CMK (cell line): Measurements from ENCODE around the gene RGS19.

ENCODE experiments used
- DNase-seq: peaks from one replicate; pipeline ENCODE4 v3.0.0-alpha.2; 2010; ENCODE audit warnings: low read depth

Gene RGS19

GRCh38 chr20:64108731-64109681 is 29.7 kb upstream of the RGS19 start:
- no peak for DNase-seq

DNA sequence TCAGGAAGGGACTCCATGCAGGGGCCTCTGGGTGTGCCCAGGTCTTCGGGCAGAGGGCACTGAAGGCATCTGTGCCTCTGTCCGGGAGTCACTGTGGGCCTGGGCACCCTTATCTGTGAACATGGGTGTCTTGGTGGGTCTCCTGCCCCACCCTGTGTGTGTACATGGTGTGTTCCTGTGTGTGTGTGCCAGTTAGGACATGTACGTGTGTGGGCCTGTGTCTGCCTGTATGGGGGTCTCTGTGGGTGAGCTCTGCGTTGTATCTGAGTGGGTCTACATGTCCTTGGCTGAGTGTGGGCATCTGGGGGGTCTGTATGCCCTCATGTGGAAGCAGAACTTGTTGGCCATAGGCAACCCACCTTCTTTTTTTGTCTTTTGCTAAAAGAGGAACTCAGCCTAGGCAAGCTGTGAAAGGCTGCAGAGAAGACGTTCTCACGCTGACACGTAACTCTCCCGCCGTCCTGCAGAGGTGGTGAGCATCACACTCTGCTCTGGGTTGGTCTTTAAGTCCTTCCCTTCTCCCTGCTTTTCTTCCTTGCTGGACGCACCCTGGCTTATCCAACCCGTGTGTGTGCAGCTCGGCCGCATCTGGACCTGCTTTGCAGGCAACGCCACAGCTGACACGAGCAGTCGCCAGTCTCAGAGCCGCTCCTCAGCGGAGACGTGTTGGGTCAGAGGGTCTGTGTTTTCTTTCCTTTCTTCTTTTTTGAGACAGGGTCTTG is 28.6 kb upstream of the RGS19 start:
- DNase-seq, result no peak

GRCh38 chr20:64106981-64107735 is 27.8 kb upstream of the RGS19 start, which contains the start of gene NPBWR2:
TSS of gene NPBWR2 (minus strand) at chr20:64107565. CDS start at chr20:64106831, 734 bp downstream.
- no peak for DNase-seq

DNA sequence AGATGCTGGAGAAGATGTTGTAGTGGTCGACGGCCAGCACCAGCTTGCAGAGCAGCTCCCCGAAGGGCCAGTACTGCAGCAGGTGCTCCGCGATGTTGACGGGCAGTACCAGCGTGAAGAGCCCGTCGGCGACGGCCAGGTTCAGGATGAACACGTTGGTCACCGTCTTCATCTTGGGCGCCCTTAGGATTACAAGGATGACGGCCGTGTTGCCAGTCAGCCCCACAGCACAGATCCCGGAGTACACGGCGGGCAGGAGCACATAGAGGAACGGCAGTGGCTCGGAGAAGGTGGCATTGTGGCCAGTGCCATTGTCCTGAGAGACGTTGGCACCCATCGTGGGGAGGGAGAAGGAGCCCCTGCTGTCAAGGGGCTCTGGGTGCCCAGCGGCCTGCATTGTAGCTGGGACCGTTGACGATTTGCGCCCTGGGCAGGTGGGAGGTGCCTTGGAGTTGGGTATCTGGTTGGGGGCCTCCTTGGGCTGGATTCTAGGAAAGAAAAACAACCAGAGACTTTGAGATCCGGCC is 27.2 kb upstream of the RGS19 start:
- no peak for DNase-seq

GRCh38 chr20:64105846-64106434 is 26.6 kb upstream of the RGS19 start:
- no peak for DNase-seq

DNA sequence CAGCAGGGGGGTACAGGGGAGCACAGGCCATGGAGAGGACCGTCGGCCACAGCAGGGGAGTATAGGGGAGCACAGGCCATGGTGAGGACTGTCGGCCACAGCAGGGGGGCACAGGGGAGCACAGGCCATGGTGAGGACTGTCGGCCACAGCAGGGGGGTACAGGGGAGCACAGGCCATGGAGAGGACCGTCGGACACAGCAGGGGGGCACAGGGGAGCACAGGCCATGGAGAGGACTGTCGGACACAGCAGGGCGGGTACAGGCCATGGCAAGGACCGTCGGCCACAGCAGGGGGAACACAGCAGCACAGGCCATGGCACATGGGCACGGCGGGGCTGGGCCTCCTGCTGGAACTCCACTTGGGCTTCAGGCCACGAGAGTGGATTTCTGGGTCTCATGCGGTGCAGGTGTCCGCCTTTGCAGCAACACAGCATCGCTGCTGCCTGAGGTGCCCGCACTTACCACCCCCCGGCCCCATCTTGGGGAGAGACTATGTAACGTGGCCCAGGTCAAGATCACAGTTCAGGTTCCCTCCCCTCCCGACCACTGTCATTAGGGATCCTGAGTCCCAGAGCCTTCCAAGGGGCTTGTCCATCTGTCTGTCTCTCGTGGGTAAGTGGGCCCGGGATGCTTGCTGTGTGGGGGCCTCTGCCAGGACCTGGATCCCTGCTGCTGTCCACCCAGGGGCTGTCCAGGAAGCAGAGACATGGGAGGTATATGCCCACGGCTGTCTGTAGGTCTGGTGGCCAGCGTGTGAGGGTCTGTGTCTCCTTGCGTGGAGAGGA is 25.5 kb upstream of the RGS19 start:
- DNase-seq, result no peak

DNA sequence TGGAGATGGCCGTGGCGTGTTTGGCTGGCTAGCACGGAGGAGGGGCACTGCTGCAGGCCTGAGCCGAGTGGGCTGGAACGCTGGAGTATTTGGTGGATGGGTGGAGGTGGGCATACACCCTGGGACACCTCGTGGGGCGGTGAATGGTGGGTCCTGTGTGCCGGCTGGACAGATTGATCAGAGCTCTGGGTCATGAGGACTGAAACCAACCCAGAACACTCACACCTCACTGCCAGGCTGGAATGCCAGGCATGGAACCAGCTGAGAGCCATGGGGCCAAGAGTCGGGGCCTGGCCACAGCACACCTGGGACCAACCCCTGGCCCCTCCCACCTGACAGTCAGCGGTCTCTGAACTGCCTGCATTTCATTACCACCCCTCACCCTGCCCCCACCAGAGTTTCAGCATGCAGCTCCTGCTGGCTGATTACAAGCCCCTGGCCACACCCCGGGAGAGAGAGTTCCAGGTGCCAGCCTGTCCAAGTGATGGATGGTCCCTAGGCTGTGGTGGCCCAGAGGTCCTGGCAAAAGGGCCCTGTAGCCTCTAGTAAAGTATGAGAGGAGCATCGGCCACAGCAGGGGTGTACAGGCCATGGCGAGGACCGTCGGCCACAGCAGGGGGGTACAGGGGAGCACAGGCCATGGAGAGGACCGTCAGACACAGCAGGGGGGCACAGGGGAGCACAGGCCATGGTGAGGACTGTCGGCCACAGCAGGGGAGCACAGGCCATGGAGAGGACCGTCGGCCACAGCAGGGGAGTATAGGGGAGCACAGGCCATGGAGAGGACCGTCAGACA is 24.8 kb upstream of the RGS19 start:
- no peak for DNase-seq

DNA sequence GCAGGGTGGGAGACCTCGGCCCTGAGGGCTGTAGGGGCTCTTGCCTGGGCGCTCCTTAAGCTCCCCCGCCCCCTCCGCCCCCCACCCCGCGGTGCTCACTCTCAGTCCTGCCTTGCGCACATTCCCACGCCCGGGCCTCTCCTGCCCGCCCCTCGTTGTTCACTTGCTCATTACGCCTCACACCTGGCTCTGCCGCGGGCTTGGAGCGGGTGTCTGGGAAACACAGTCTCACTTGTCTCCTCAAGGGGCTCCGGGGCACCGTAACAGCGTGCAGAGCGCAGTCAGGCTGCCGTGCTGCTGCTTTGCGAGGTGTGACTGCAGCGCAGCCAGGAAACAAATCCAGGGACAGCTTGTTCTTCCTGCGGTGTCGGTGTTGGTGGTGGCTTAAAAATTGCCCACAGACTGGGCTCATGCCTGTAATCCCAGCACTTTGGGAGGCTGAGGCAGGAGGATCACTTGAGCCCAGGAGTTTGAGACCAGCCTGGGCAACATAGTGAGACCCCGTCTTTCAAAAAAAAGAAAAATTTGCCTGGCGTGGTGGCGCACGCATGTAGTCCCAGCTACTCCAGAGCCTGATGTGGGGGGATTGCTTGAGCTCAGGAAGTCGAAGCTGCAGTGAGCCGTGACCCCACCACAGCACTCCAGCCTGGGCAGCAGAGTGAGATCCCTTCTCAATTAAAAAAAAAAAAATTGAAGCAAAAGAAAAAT is 23.5 kb upstream of the RGS19 start:
- no peak for DNase-seq

- no peak for DNase-seq
Observed at GRCh38 chr20:64101731-64102621, 22.7 kb upstream of the RGS19 start.

- no peak for DNase-seq
Observed at GRCh38 chr20:64100946-64101688, 21.8 kb upstream of the RGS19 start.

DNA sequence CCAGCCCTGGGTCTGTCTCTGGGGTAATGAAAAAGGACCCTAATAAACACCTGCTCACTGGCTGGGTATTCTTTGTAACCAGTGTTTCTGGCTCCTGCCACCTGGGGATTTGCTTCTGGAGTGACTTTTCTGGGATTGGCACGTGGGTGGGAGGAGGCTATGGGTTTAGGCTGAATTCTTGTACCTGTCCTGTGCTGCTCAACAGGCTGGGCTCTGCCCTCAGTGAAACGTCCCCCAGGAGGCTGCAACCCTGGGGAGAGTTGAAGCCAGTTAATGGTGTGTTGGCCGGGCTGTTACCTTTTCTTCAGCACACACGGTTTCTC is 21.2 kb upstream of the RGS19 start:
- DNase-seq, result no peak

GRCh38 chr20:64099880-64100565 is 20.7 kb upstream of the RGS19 start:
- no peak for DNase-seq

GRCh38 chr20:64099086-64099786 is 19.9 kb upstream of the RGS19 start:
- no peak for DNase-seq

- DNase-seq, result no peak
Observed at GRCh38 chr20:64098471-64099013, 19.2 kb upstream of the RGS19 start.

DNA sequence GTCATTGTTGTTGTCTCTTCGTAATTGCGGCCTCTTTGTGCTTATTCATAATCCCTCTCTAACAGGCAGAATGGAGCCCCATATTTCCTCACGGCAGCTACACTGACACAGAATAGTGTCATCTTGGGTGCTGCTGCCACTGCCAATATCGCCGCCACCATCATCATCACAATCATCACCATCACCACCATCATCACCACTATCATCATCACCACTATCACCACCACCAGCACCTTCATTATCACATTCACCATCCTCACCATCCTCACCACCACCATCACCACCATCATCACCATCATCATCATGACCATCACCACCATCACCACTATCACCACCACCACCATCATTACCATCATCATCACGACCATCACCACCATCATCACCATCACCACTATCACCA is 17.2 kb upstream of the RGS19 start:
- no peak for DNase-seq

- DNase-seq, result no peak
Observed at GRCh38 chr20:64095927-64096326, 16.6 kb upstream of the RGS19 start.
